T-helper 2 cell treated with Interferon-gamma antibody and Interleukin-4, amounts not matched to agents 100 ng/mL and 5 ng/mL, for 36 hours (primary cell): ENCODE measurements around the gene ASB18. TPM values are rescaled to one million over a fixed set of nuclear protein-coding genes. Genes with fewer than 3 reads are reported as not detected.

Source experiments
- intact Hi-C: fragments of 100-400 bp; cut with micrococcal nuclease; formaldehyde crosslinking; loops from one replicate; pipeline ENCODE4 v1.15.1; 2023
- total RNA-seq: library from RNA; stranded (reverse); gene quantifications from 2 replicates; pipeline ENCODE4 v1.2.3, GENCODE V29; 2022

Gene ASB18
- total RNA-seq, 1 donor from 2014 or later: not detected

DNA sequence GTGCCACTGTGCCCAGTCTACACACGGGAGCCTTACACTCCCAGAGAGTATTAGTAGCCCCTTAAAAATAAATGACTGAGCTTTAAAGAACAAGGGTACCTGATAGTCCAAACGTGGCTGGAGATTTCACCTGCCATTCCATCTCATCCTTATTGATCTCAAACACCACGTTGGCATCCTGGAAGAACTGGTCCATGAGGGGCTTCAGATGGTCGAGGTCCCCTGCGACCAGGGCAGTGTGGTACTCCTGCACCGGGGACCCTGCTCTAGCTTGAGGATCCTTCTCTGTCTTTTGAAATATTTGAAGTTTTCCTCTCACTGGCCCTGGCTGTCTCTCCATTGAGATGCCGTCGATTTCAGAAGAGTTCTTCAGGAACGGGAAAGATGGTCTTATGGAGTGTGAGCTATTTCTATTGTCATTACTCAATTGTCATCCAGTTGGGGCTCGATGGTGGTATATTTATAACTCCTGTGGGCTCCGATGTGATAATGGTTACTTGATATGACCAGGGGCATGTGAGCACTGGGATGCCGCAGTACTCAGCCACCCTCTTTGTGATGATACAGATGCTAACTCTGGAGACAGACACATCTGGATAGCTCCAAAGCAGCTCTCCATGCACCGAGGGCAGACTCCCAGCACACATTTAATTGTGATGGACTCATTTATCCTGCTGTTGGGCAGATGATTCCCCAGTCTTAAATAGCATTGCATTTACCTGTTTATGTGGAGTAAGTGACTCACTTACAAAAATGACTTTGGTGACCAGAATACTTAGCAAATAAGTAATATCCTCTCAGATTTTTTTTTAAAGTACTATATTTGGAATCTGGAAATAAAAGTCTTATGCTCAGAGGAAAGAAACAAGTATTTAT is 22.8 kb downstream of the ASB18 start:
- intact Hi-C loops: no loop called here

DNA sequence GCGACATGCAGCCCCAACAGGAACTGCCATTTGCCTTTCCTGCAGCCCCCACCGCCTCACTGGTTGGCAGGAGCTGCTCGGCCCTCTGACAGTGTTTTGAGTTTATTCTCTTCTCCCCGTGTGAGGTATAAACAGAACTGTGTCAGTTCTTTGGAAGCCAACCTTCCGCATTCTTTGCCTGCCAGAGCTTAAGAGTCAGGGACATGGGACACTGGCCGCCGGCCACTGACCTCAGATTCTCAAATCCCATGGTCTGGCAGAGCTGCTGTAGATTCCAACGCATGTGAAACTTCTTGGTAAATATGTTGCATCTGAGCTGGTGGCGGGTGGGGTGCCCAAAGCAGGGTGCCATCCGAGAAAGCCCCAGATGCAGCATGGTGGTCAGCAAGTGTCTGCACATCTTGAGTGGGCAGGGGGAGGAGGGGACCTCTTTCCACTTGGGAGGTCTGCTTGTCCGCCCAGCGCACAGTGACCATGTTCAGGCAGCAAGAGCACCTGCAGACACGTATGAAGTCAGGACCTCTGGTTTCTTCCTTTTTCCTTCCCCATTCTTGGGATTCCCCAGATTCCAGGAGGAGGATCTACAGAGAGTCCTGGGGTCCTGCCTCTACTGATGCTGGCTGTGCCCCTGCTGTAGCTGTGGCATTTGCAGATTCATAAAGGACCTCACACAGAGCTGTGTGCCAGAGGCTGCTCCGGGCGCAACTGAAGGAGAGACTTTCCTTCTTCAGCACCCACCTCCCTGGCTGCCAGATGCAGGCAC is 23.8 kb downstream of the ASB18 start:
- intact Hi-C loops: no loop called here

DNA sequence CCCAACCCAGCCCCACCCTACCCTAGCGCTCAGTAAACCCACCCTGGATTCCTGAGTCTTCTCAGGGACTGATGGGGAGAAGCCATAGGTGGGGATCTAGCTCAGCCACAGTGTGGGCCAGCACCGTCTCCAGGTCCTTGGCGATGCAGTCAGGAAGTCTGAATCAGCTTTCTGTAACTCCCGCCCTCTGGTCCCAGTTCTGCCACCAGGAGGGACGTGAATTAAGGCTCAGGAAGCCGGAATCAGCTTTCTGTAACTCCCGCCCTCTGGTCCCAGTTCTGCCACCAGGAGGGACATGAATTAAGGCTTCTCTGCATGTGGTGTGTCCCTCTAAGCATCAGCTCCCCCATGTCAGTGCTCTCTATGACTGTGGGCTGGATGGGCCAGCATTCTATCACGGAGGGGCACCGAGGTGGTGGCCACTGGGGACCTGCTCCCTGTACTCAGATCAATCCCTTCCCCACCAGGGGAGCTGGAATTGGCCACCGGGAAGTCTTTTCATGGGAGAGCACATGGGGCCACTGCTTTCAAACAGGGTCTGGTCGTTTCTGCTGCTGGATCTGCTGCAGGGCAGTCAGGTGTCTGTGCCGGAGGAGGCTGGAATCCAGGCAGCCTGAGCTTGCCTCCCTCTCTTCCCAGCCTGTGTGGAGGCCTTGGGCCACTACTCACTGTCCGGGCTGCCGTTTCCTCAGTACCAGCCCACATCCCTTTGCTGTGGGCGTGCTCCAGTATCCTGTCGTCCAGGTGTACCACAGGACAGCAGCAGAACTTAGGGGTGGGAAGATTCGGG is 24.7 kb downstream of the ASB18 start:
- intact Hi-C loops: no loop called here

DNA sequence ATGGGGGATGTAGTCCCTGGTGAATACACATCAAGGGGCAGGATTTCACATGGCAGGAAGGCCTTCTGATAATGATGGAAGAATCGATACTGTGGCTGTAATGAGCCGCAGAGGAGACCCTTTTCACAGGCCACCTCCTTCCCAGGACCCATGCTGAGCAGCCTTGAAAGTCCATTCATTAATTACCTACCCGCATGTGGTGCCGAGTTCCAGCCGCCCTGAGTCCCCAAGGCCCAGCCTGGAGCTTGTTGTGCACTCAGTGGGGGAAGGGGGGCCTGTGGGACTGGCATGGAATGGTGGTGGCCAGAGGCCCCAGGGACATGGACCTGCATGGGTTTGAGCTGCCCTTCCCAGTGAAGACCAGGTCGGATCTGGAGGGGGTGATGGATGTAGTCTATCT is 25.5 kb downstream of the ASB18 start:
- intact Hi-C loops: no loop called here

DNA sequence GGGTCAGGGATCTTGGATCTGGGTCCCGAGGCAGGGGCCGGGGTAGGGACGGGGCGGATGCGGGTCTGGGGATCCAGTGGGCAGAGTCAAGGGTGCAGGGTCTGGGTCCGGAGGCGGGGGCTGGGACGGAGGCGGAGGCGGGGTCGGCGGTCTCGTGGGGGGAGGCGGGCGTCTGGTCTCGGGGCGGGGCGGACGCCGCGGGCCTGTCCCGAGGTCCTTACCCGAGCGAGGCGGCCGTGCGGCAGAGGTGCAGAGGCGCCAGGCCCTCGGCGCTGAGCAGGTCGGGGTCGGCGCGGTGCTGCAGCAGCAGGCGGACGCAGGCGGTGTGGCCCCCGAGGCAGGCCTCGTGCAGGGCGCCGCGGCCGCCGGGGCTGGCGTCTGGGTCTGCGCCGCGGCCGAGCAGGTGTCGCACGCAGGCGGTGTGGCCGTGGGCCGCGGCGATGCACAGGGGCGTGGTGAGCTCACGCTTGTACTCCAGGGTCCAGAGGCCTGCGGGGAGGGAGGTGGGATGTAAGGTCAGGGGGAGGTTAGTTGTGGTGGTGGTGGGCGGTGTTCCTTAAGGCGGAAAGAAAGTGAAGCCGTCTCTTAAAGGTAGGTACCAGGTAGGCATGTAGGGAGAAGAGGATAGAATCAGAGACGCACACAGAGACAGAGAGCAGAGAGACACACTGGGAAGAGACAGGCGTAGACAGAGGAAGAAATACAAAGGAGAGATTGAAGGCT is 26.6 kb downstream of the ASB18 start:
- intact Hi-C loops: no loop called here

DNA sequence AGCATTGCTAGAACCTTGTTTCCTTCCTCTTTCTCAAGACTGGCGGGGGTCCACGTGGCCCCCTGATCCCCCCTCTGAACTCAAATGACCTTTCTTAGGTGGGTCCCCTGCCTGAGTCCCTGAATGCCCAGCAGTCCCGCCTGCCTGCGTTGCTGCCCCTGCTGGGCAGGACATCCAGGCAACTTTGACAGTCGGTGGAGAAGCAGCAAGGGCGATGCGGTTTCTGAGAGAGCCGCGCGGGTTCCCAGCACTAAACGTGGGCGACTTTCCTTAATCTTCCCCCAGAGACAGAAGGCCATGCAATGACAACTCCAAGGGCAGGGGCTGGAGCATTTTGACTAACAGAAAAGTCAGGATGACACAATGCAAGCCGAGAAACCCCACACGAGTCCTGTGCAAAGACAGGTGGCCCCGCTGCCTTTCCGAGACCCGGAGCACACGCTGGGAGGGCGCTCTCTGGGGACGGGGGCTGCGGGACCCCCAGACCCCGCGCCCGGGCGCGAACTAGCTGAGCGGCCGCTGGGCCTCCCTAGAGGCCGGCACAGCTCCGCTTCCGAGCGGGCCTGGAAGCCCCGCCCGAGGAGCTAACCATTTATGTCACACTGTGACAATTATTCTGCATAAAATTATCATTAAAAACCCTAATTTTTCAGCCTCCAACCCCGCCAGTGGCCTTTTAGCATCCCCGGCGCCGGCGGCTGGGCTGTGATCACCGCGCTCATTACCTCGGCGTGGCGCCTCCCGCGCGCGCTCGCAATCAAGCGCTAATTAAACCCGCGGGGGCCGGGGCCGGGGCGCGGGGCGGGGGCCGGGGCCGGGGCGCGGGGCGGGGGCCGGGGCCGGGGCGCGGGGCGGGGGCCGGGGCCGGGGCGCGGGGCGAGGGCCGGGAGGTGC is 27.4 kb downstream of the ASB18 start:
- intact Hi-C loops: no loop called here

DNA sequence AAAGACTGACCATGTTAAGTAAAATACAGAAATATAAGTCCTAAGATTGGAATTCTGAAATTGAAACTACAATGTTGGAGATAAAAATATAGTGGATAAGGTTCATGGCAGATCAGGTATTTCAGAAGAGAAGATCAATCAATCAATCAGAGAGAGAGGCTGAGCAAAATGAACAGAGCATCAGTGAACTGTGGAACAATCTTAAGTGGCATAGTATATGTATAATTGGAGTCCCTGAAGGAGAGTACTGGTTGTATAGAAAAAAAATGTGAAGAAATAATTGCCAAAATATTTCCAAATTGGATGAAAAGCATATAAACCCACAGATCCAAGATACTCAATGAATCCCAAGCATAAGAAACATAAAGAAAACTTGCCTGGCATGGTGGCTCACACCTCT is 35.0 kb downstream of the ASB18 start:
- intact Hi-C loops: no loop called here

DNA sequence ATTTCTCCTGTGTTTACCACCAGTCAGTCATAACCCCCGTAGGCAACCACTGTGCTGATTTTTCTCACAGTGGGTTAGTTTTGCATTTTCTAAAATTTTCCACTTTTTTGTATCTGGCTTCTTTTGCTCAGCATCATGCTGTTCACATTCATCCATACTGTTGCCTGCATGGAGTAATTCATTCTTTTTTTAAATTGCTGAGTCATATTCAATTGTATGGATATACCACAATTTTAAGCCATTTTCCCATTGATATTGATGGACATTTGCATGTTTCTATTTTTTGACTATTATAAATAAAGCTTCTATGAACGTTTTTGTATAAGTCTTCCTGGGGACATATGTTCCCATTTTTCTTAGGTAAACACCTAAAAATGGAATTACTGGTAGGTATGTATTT is 40.5 kb downstream of the ASB18 start:
- intact Hi-C loops: no loop called here

DNA sequence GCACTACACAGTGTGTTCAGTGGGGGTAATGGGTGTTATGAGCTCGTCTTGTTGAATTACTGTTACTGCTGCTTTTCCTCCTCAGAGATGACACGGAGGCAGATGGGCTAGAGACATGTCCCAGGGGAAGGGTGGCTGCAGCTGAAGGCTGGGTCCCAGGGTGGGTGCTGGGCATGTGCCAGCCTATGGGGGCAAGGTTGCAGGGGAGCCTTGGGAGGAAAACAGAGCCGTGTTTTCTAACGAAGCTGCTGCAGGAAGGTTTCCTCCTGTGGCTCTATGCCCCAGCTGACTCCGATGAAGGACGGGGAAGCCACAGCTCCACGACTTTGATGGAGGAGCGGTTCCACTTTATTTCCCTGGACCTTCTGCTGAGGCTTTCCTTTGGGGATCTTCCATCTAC is 42.4 kb downstream of the ASB18 start:
- intact Hi-C loops: no loop called here

DNA sequence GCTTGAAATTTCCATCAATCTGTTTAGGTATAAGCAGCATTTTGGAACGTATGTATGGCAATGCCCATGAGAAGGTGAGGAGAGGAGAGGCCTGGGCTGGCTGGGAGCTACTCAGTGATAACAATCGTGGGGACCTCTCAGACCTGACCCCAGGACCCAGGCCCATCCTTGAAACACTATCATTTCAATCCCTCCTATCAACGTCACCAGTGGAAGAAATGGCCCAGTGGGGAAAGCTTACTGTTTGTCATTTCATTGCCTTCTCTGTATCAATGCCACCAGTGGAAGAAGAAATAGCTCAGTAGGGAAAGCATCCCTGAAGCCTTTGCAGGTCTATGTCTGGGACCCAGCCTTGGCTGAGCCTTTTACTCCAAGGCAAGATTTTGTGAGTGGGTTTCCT is 44.8 kb downstream of the ASB18 start:
- intact Hi-C loops: no loop called here

DNA sequence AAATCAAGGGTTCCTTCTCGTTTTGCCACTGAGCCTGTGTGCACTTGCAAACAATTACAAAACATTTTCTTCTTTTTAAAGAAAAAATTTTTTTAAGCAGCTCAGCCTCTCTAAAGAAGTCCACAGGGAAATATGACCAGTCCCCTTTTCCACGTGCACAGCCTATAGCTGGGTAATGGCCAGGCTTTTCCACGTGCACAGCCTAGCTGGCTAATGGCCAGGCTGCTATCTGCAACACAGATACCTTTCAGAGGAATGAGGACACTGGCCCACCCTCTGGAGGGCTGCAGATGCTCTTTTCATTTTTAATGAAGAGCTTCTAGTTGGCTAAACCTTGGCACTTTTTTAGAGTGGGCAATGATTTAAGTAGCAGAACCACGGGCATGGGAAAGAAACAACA is 46.3 kb downstream of the ASB18 start:
- intact Hi-C loops: no loop called here

DNA sequence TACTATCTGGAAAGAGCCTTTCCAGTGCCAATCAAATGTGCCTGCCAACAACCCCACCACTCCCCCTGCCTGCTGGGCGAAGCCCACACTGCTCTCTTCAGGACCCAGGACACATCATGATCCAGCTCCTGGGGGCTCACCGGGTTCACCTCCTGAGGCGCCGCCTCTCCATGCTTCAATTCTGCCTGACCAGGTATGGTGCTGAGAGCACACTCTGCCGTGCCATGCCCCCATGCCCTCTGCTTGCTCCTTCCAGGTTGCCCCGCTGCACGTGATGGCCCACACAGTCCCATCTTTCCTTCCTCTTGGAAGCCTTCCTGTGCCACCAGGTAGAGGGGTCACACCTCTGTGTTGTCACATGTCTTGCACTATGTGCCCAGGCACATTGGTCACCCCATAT is 47.5 kb downstream of the ASB18 start:
- intact Hi-C loops: no loop called here

DNA sequence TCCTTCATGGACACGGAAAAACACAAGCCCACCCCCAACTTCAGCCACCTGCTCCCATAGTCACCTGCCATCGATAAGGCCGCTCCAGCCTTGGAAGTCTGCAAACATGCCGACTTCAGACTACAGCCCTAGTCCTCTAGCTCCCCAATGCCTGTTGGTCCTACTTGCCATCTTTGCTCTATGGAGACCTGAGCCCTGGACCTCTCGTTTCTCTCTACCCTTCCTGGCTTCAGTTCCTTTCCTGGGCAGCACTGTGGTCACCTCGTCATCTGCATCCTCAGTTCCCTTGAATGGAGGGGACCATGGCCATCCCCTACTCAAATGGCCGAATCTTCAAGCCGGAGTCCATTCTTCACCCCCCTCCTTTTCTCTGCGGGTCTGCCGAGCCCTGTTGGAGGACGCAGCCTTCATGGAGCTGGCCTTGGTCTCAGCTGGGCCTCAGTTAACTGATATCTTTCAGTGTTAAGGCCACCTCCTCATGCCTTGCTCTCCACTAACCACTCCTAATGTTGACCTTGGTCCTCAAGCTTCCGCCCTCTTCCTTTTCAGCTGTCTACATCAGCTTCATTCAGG is 48.4 kb downstream of the ASB18 start:
- intact Hi-C loops: no loop called here

DNA sequence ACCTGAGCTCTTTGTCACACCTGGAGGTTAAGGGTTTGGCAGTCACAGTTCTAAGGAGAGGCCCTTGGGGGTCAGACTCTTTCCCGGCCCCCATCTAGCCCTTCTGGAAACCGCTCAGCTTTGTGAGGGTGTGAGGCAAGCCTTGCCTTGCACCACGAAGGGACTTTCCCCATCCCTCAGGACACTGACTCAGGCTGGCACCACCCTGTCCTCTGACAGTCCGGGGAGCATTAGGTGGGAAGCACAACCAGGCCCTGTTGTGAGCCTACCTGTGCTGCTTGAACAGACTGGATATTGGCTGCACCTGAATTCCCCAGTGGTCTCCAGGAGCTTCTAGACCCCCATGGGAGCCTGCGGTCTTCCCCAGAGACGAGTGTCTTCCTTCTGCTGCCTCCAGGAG is 49.0 kb downstream of the ASB18 start:
- intact Hi-C loops: no loop called here

DNA sequence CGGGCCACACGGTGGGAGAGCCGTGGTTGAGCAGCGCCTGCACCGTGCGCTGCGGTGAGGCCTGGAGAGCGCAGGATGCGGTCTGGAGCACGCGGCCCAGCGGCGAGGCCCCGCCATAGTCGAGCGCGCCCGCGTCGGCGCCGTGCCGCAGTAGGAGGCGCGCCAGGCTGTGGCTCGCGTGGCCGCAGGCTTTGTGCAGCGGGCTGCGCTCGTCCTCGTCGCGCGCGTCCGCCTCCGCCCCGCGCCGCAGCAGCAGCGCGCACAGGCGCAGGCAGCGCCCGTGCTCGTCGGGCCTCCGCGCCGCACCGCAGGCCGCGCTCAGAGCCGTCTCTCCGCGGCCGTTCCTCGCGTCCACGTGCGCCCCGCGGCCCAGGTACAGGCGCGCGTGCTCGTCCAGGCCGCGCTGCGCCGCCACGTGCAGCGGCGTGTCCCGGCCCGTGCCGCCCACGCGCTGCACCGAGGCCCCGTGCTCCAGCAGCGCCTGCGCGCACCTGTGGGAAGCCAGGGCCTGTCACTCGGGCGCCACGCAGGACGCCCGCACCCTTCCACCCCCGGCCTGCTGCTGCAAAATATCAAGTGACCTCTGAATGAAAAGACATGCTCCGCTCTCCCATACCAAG is 49.7 kb downstream of the ASB18 start:
- intact Hi-C loops: no loop called here

DNA sequence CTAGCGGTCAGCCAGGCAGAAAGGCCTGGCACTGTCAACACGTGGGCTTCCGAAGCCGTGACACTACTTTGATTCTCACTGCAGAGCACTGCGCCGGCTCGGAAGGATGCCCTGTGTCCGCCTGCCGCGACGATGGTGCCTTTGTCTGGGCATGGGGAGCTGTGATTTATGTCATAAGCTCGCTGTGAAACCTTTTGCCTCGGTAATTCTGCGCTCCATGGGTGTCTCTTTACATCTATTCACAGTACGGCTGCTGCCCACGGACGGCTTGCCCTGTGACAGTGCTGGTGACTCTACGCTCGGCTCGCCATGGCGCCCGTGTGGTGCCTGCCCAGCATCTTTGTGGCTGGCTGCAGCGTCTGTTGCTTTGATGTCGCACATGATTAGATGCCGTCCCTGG is 52.9 kb downstream of the ASB18 start:
- intact Hi-C loops: no loop called here

DNA sequence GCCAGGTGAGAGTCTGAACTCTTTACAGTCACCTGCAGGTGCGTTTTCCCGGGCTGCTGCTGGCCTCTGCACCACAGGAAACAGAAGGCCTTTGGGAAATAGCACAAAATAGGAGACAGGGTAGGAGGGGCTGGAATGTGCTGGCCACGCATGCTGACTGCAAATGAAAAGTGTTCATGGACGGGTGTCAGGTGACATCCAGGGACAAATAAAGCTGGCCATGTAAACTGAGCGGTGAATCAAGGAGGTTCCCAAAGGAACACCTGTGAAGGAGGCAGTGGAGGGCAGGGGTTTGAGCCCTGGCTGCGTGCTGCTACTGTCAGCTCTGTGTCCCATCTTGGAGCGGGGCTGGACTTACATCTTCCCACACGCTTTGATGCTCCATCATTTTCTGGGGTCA is 53.7 kb downstream of the ASB18 start:
- intact Hi-C loops: no loop called here

DNA sequence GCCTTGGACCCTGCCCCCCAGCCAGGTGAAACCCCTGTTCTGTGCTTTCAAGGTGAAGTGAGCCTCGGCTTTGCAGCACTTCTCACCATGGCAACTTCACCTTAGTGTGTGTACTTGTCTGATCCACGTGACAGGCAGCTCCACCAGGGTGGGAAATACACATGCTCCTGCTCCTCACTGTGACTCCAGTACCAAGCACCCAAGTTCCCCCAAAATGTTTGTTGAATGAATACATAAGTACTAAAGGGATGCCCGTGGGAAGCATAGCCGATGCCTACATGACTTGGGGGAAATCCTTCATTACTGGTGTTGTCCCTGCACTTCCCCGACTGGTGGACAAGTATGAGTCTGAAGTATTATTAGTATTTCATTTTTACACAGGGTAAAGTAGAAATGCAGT is 54.2 kb downstream of the ASB18 start:
- intact Hi-C loops: no loop called here

DNA sequence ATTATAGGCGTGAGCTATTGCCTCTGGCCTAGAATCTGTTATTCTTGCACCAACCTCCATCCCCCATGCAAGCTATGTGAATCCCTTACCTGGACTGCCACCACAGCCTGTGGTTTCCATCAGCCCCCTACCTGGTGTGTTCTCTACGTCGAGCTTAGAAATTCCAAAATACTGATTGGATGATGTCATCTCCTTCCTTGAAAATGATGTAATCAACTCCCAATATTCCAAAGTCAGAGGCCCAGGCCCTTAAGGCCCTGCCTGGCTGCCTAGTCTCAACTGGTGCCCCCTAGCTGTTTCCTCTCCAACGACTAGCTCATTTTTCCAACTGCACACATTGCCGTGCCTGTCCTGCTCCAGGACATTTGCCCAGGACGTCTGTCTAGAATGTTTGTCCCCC is 54.7 kb downstream of the ASB18 start:
- intact Hi-C loops: no loop called here
